ENCODE data around the gene SLIT3.

Gene SLIT3

GRCh38 chr5:168736281-168736831, 564.6 kb downstream of the SLIT3 start:
- H3K9ac ChIP-seq (ENCODE audit: low read length), result no peak overlapping the region
- H3K27ac ChIP-seq (ENCODE audit: low read length), result no peak overlapping the region
- H3K4me2 ChIP-seq (ENCODE audit: low read length), result no peak overlapping the region
- H3K4me1 ChIP-seq (ENCODE audit: low read length), result no peaks in the 10 kb centered on the region; the same call in 1 of the 2 replicates
- H2AFZ ChIP-seq (ENCODE audit: low read depth, low read length), result no peak overlapping the region
- H3K36me3 ChIP-seq (replicated peaks; ENCODE audit: low read depth, low read length), result no peaks in the 10 kb centered on the region
- no peaks in the 10 kb centered on the region for H3K79me2 ChIP-seq (ENCODE audit: low read length)
- H4K20me1 ChIP-seq (ENCODE audit: insufficient read depth, low read length), result no peaks in the 10 kb centered on the region
- no peak for TF ChIP-seq EZH2phosphoT487 (IDR thresholded peaks at IDR 0.05; ENCODE audit: low read depth)
- no peak for TF ChIP-seq CTCF (IDR thresholded peaks at IDR 0.05; ENCODE audit: low read depth, low read length)
- no peaks in the 10 kb centered on the region for H3K9me3 ChIP-seq (ENCODE audit: insufficient read depth, low read length)
- H3K27me3 ChIP-seq (ENCODE audit: low read depth, low read length), result peaks cover 21% of the 10 kb centered on the region
- H3K4me3 ChIP-seq (ENCODE audit: low read length), result no peak overlapping the region

- Histone ChIP-seq H3K4me3 (ENCODE audit: low read length) (no peak overlapping the region), H3K36me3 (replicated peaks; ENCODE audit: low read depth, low read length) (no peaks in the 10 kb centered on the region), H3K79me2 (ENCODE audit: low read length) (no peaks in the 10 kb centered on the region), H2AFZ (ENCODE audit: low read depth, low read length) (no peak overlapping the region), H3K4me1 (ENCODE audit: low read length) (no peaks in the 10 kb centered on the region; the same call in 1 of the 2 replicates), H4K20me1 (ENCODE audit: insufficient read depth, low read length) (no peaks in the 10 kb centered on the region), H3K4me2 (ENCODE audit: low read length) (no peak overlapping the region; the same call in 1 of the 2 replicates), H3K27me3 (ENCODE audit: low read depth, low read length) (peaks cover 21% of the 10 kb centered on the region), H3K9me3 (ENCODE audit: insufficient read depth, low read length) (no peaks in the 10 kb centered on the region), H3K27ac (ENCODE audit: low read length) (no peak overlapping the region), H3K9ac (ENCODE audit: low read length) (no peak overlapping the region)
- TF ChIP-seq EZH2phosphoT487 (IDR thresholded peaks at IDR 0.05; ENCODE audit: low read depth), result no peak
Observed at GRCh38 chr5:168734620-168735300, 566.2 kb downstream of the SLIT3 start.

- Histone ChIP-seq H3K4me1 (ENCODE audit: low read length) (no peaks in the 10 kb centered on the region; the same call in 1 of the 2 replicates), H3K27me3 (ENCODE audit: low read depth, low read length) (peaks cover 21% of the 10 kb centered on the region), H3K79me2 (ENCODE audit: low read length) (no peaks in the 10 kb centered on the region), H3K9me3 (ENCODE audit: insufficient read depth, low read length) (no peaks in the 10 kb centered on the region; the same call in 1 of the 2 replicates), H3K27ac (ENCODE audit: low read length) (no peak overlapping the region), H3K4me2 (ENCODE audit: low read length) (no peak overlapping the region; the same call in 1 of the 2 replicates), H4K20me1 (ENCODE audit: insufficient read depth, low read length) (no peaks in the 10 kb centered on the region), H3K4me3 (ENCODE audit: low read length) (no peak overlapping the region), H3K9ac (ENCODE audit: low read length) (no peak overlapping the region), H2AFZ (ENCODE audit: low read depth, low read length) (no peak overlapping the region), H3K36me3 (replicated peaks; ENCODE audit: low read depth, low read length) (no peaks in the 10 kb centered on the region)
- TF ChIP-seq CTCF (IDR thresholded peaks at IDR 0.05; ENCODE audit: low read depth, low read length), result no peak
- TF ChIP-seq EZH2phosphoT487 (IDR thresholded peaks at IDR 0.05; ENCODE audit: low read depth), result no peak
Observed at GRCh38 chr5:168734119-168734518, 566.8 kb downstream of the SLIT3 start.

GRCh38 chr5:168728546-168729211, 572.3 kb downstream of the SLIT3 start:
- Histone ChIP-seq H3K9ac (ENCODE audit: low read length) (no peak overlapping the region), H2AFZ (ENCODE audit: low read depth, low read length) (no peak overlapping the region), H3K9me3 (ENCODE audit: insufficient read depth, low read length) (peaks cover 9% of the 10 kb centered on the region), H3K27me3 (ENCODE audit: low read depth, low read length) (peaks cover 4% of the 10 kb centered on the region), H3K4me2 (ENCODE audit: low read length) (no peak overlapping the region), H3K4me3 (ENCODE audit: low read length) (no peak overlapping the region), H4K20me1 (ENCODE audit: insufficient read depth, low read length) (no peaks in the 10 kb centered on the region), H3K27ac (ENCODE audit: low read length) (no peak overlapping the region), H3K79me2 (ENCODE audit: low read length) (no peaks in the 10 kb centered on the region), H3K4me1 (ENCODE audit: low read length) (no peaks in the 10 kb centered on the region), H3K36me3 (replicated peaks; ENCODE audit: low read depth, low read length) (no peaks in the 10 kb centered on the region)
- TF ChIP-seq CTCF (IDR thresholded peaks at IDR 0.05; ENCODE audit: low read depth, low read length) (no peak), EZH2phosphoT487 (IDR thresholded peaks at IDR 0.05; ENCODE audit: low read depth) (no peak)
